HG03175 (cell line): Measurements from ENCODE around the gene PDE8A.

Source experiments
- ATAC-seq: cut with Tn5 transposase; IDR thresholded peaks from one replicate; pipeline ENCODE4 v1.9.1; 2021; ENCODE audit warnings: mild to moderate bottlenecking, moderate library complexity; ENCODE audit not compliant: unreplicated experiment

The PDE8A gene, protein sequence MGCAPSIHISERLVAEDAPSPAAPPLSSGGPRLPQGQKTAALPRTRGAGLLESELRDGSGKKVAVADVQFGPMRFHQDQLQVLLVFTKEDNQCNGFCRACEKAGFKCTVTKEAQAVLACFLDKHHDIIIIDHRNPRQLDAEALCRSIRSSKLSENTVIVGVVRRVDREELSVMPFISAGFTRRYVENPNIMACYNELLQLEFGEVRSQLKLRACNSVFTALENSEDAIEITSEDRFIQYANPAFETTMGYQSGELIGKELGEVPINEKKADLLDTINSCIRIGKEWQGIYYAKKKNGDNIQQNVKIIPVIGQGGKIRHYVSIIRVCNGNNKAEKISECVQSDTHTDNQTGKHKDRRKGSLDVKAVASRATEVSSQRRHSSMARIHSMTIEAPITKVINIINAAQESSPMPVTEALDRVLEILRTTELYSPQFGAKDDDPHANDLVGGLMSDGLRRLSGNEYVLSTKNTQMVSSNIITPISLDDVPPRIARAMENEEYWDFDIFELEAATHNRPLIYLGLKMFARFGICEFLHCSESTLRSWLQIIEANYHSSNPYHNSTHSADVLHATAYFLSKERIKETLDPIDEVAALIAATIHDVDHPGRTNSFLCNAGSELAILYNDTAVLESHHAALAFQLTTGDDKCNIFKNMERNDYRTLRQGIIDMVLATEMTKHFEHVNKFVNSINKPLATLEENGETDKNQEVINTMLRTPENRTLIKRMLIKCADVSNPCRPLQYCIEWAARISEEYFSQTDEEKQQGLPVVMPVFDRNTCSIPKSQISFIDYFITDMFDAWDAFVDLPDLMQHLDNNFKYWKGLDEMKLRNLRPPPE

GRCh38 chr15:84981711-84982300 is at the start of gene PDE8A:
TSS of gene PDE8A (plus strand) at chr15:84981856. CDS start at chr15:84982163, 307 bp downstream.
- peak; percentile 20 for ATAC-seq

DNA sequence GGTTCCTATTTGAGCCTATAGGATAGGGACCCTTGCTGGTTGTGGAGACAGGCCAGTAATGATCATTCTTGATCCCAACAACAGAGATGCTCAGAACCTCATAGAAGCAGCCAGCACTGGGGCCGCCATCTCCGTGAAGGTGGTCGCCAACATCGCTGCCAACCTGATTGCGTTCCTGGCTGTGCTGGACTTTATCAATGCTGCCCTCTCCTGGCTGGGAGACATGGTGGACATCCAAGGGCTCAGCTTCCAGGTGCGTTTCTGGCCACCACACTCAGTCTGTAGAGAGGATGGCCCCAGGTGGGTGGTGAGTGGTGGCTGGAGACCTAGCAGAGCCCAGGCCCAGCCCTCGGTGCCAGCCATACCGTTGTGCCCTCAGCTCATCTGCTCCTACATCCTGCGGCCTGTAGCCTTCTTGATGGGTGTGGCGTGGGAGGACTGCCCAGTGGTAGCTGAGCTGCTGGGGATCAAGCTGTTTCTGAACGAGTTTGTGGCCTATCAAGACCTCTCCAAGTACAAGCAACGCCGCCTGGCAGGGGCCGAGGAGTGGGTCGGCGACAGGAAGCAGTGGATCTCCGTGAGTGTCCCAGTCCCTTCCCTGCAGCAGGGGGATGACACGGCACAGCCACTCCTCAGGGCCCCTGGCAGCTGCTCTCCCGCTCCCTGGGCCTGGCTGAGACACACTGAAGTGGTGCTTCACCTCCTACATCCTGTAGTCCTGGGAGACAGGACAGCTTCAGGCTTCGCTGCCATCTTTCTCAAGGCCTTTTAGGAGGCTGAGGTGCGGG is 46.5 kb upstream of the PDE8A start:
- no peak for ATAC-seq

- ATAC-seq, result no peak
Measured at GRCh38 chr15:84937144-84937543, 44.5 kb upstream of the PDE8A start.

DNA sequence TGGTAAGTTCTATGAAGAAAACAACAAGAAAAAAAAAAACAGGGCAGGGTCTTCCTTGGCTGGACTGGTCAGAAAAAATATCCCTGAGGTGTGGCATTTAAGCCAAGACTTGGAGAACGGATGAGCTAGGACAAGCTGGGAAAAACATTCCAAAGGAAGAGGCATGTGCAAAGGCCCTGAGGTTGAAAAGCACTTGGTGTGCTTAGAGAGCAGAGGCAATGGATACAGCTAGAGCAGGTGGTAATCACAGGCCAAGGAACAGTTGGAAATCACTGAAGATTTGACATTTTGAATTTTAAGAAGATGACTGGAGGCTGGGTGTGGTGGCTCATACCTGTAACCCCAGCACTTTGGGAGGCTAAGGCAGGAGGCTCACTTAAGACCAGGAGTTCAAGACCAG is 42.9 kb upstream of the PDE8A start:
- no peak for ATAC-seq

DNA sequence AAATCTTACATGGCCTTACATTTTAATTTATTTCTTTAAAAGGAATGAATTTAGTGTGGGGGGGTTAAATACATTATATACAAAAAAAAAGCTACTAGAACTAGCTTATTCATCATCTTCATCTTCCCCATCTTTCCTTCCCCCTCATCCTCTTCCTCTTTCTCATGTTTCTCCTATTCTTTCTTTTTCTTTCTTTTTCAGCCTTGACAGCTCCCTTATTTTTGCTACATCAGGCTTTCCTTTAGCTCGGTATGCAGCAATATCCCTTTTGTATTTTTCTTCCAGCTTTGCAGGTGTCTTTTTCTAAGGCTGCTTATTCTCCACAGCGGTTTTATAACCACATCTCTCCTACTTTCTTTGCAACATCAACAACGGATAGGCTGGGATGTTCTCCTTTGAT is 41.3 kb upstream of the PDE8A start:
- no peak for ATAC-seq

GRCh38 chr15:84942456-84942855 is 39.2 kb upstream of the PDE8A start:
- no peak for ATAC-seq

- no peak for ATAC-seq
Measured at GRCh38 chr15:84944311-84944710, 37.3 kb upstream of the PDE8A start.

DNA sequence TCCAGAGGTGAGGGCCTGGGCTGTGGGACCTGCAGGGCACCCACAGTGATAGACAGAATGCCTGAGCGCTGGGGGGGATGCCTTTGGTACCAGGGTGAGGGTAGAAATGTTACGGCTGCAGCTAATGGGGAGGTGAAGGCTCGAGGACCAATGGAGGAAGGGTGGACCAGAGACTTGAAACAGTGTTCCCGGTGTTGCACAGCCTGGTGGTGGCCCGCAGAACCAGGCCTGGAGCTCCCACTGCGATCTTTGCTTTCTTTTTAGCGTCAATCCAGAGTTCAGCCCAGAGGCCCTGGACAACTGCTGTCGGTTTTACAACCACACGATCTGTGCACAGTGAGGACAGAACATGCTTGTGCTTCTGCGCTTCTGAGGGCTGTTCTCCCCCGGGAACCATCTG is 36.8 kb upstream of the PDE8A start:
- ATAC-seq, result no peak

DNA sequence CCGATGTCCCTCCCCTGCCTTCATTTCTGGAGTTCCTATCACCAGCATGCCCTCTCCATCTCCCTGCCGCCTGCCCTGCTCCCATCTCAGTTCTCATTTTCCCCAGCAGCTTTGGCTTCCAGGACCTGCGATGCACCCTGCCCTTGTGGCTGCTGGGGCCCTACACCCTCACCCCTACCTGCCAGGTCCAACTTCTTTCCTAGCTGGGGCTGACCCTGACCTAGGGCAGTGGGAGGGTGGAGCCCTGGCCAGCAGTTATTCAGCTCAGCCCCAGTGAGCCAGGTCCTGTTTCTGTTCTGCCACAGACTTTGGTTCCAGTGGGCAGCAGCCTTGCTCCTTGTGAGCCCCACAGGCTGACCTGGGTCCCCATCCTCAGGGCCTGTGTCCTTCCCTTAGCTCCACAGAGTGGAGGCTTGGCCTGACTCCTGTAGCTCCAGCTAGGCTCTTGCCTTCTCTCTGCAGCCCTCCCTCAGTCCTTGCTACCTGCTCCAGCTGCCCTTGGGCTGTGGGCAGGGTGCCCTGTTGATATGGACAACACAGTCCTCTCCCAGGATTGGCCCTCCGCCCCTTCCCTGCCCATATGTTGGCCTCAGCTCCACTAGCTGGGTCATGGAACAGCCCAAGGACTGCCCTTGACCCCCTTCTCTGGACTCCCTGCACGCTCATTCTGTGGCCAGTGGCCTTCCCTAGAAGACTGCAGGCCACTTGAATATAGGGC is 34.7 kb upstream of the PDE8A start:
- no peak for ATAC-seq

GRCh38 chr15:84947947-84948830 is 33.5 kb upstream of the PDE8A start:
- no peak for ATAC-seq

GRCh38 chr15:84949043-84949442 is 32.6 kb upstream of the PDE8A start:
- ATAC-seq, result no peak

DNA sequence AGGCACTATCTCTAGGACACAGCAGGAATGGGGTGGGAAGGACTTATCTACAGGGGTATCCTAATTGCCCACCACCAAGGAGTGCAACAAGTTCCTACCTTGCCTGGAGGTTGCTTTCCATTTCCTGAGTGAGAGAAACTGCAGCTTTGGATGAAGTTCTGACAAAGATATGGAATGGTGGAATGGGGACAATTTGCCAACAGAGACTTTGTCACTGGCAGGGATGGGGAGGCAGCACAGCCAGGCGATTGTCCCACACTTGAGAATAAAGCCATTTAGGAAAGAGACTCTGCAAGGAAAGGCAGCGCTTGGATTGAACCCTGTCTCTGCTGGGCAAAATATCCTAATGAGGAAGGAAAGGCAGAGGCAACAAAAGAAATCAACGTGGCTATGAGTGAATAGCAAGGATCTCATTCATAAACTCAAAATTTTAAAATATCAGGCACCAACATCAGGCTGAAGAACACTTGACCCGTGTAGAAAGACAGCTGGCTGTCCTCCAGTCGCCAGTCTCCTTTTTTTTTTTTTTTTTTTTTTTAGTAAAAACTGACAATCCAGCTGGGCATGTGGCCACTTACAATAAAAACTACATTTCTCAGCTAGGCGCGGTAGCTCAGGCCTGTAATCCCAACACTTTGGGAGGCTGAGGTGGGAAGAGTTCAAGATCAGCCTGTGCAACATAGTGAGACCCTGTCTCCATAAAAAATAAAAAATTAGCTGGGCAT is 31.6 kb upstream of the PDE8A start:
- ATAC-seq, result no peak

DNA sequence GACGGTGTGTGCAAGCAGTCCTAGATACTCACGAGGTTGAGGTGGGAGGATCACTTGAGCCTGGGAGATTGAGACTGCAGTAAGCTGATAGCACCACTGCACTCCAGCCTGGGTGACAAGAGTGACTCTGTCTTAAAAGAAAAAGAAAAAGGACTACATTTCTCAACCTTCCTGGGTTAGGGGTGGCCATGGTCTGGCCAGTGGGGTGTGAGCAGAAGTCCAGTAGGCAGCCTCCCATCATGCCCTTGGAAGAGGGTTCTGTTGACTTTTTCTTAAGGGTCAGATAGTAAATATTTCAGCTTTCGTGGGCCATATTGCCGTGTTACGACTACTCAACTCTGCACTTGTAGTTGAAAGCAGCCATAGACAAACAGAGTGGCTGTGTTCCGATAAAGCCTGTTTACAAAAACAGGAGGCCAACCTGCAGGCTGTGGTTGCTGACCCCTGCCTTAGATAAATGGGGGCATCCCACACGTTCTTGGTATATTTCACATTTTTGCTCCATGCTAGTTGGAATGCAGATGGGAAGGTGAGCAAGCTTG is 31.0 kb upstream of the PDE8A start:
- ATAC-seq, result no peak

DNA sequence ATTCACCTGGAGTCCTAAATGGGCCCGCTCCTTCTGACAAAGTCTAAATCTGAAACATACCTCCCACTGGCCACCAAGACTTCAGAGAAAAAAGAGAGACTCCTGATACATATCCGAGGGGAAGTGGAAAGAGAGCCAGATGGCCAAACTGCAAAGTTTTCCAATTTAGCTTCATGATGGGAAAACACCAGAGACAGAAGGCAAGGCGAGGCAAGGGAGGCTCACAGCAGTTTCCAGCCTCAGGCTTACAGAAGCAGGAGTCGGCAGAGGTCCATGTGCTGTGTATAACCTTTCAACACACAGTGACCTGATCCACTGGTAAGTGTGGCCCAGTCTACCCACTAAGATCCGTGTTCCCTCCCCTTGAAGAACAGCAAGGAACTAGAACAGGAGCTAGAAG is 29.9 kb upstream of the PDE8A start:
- no peak for ATAC-seq

GRCh38 chr15:84953136-84953535 is 28.5 kb upstream of the PDE8A start:
- ATAC-seq, result no peak

DNA sequence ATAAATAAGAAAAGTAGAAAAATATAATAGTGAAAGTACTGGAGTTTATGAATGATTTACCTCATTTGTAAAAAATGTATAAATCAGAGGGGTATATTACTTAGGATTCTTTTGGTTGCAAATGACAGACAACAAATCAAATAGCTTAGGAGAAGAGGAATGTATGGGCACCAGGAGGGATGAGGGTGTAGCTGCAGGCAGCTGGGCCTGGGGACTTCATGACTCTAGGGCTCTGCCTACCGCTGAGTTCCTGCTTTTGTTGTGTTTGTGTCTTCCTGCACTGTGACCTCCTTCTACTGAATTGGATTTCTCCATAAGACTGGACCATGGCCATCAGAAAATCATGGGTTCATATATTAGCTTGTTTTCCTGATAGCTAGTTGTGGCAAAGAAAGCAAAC is 27.9 kb upstream of the PDE8A start:
- no peak for ATAC-seq

- ATAC-seq, result peak; percentile 52
Measured at GRCh38 chr15:84955089-84955848, 26.4 kb upstream of the PDE8A start.

GRCh38 chr15:84956199-84956598 is 25.5 kb upstream of the PDE8A start:
- no peak for ATAC-seq
